HG03521 (cell line): ENCODE results near the gene PALD1.

ENCODE experiments used
- ATAC-seq: cut with Tn5 transposase; IDR thresholded peaks from one replicate; pipeline ENCODE4 v1.9.1; 2021; ENCODE audit warnings: mild to moderate bottlenecking, moderate library complexity; ENCODE audit not compliant: unreplicated experiment

PALD1 gene

GRCh38 chr10:70504521-70505358, 26.2 kb downstream of the PALD1 start:
- ATAC-seq: no peak

- no peak for ATAC-seq
These were observed 27.3 kb downstream of the PALD1 start for GRCh38 chr10:70505908-70506307.

GRCh38 chr10:70507966-70508365, 29.4 kb downstream of the PALD1 start:
- ATAC-seq: no peak

- ATAC-seq: no peak
These were observed 30.6 kb downstream of the PALD1 start for GRCh38 chr10:70508912-70509756.

- ATAC-seq: no peak
These were observed 31.2 kb downstream of the PALD1 start for GRCh38 chr10:70509757-70510147.

- no peak for ATAC-seq
These were observed 31.9 kb downstream of the PALD1 start for GRCh38 chr10:70510453-70510852.

- ATAC-seq: no peak
These were observed 32.3 kb downstream of the PALD1 start for GRCh38 chr10:70510904-70511303.

- no peak for ATAC-seq
These were observed 33.6 kb downstream of the PALD1 start for GRCh38 chr10:70512149-70512639.

GRCh38 chr10:70513848-70514309, 35.3 kb downstream of the PALD1 start:
- peak; percentile 72 for ATAC-seq

GRCh38 chr10:70514591-70514990, 36.0 kb downstream of the PALD1 start:
- no peak for ATAC-seq

- no peak for ATAC-seq
These were observed 36.6 kb downstream of the PALD1 start for GRCh38 chr10:70515035-70515667.

GRCh38 chr10:70518695-70519094, 40.1 kb downstream of the PALD1 start:
- no peak for ATAC-seq

- ATAC-seq: no peak
These were observed 44.5 kb downstream of the PALD1 start for GRCh38 chr10:70523057-70523456.

GRCh38 chr10:70523549-70523948, 45.0 kb downstream of the PALD1 start:
- no peak for ATAC-seq

GRCh38 chr10:70528314-70528713, 49.7 kb downstream of the PALD1 start:
- ATAC-seq: no peak

- ATAC-seq: no peak
These were observed 50.3 kb downstream of the PALD1 start for GRCh38 chr10:70528741-70529362.

GRCh38 chr10:70529848-70530247, 51.3 kb downstream of the PALD1 start:
- ATAC-seq: no peak

- no peak for ATAC-seq
These were observed 51.7 kb downstream of the PALD1 start for GRCh38 chr10:70530315-70530714.

GRCh38 chr10:70532554-70533188, 54.1 kb downstream of the PALD1 start:
- no peak for ATAC-seq

GRCh38 chr10:70533189-70533558, 54.6 kb downstream of the PALD1 start:
- no peak for ATAC-seq
